DMS53 treated with DMSO at 0.1 percent for 48 hours (cell line): ENCODE data around the gene GABRP.
"Not testable (repeated sequence)": the region's sequence is repeated elsewhere in the genome, so short reads cannot be mapped to it uniquely, and the experiment has no call there.

Experiments used
- DNase-seq: peaks from one replicate; lab custom pipeline; 2025; ENCODE audit not compliant: unreplicated experiment; lab: John Stamatoyannopoulos, UW

Gene GABRP

GRCh38 chr5:170783498-170784247, at the start of gene GABRP:
TSS of gene GABRP (plus strand) at chr5:170783725. CDS start at chr5:170788616, 4,891 bp downstream.
- DNase-seq, result no peak

GRCh38 chr5:170736966-170737365, 46.6 kb upstream of the GABRP start:
- DNase-seq, result no peak

GRCh38 chr5:170737591-170737990, 45.9 kb upstream of the GABRP start:
- no peak for DNase-seq

- DNase-seq, result no peak
Observed at GRCh38 chr5:170738840-170739239, 44.7 kb upstream of the GABRP start.

GRCh38 chr5:170739446-170739845, 44.1 kb upstream of the GABRP start:
- no peak for DNase-seq

GRCh38 chr5:170740551-170741205, 42.8 kb upstream of the GABRP start:
- DNase-seq, result no peak

GRCh38 chr5:170741801-170742200, 41.7 kb upstream of the GABRP start:
- no peak for DNase-seq

- no peak for DNase-seq
Observed at GRCh38 chr5:170743876-170744212, 39.7 kb upstream of the GABRP start.

- DNase-seq, result no peak
Observed at GRCh38 chr5:170745481-170746071, 37.9 kb upstream of the GABRP start.

- no peak for DNase-seq
Observed at GRCh38 chr5:170746075-170746960, 37.2 kb upstream of the GABRP start.

- DNase-seq, result no peak
Observed at GRCh38 chr5:170746961-170747340, 36.6 kb upstream of the GABRP start.

- DNase-seq, result no peak
Observed at GRCh38 chr5:170747357-170747756, 36.2 kb upstream of the GABRP start.

- DNase-seq, result no peak
Observed at GRCh38 chr5:170747851-170748250, 35.7 kb upstream of the GABRP start.

- DNase-seq, result no peak
Observed at GRCh38 chr5:170748951-170749471, 34.5 kb upstream of the GABRP start.

- DNase-seq, result no peak
Observed at GRCh38 chr5:170749911-170750431, 33.6 kb upstream of the GABRP start.

- no peak for DNase-seq
Observed at GRCh38 chr5:170750791-170751190, 32.7 kb upstream of the GABRP start.

- DNase-seq, result no peak
Observed at GRCh38 chr5:170751631-170752030, 31.9 kb upstream of the GABRP start.

- DNase-seq, result no peak
Observed at GRCh38 chr5:170752257-170753215, 31.0 kb upstream of the GABRP start.

GRCh38 chr5:170753311-170753710, 30.2 kb upstream of the GABRP start:
- no peak for DNase-seq

- not testable (repeated sequence) for DNase-seq
Observed at GRCh38 chr5:170754508-170754907, 29.0 kb upstream of the GABRP start.
